Kidney epithelial cell (primary cell): Measurements from ENCODE around the gene MARCHF6. TPM values are rescaled to one million over a fixed set of nuclear protein-coding genes. Genes with fewer than 3 reads are reported as not detected.

Source experiments
- DNase-seq: peaks from one replicate; pipeline ENCODE4 v3.0.0-alpha.2; 2010; ENCODE audit warnings: low read depth
- H3K27me3 ChIP-seq: 2 replicates; pipeline ENCODE4 v1.6.0; 2011; ENCODE audit warnings: low read length; ENCODE audit not compliant: control insufficient read depth, insufficient read depth
- H3K36me3 ChIP-seq: 2 replicates; pipeline ENCODE4 v1.5.1; 2011; ENCODE audit warnings: low read length; ENCODE audit not compliant: control insufficient read depth, insufficient read depth
- H3K4me3 ChIP-seq: 2 replicates; pipeline ENCODE4 v1.5.1; 2011; ENCODE audit warnings: low read depth, mild to moderate bottlenecking, control low read depth, low read length
- CTCF ChIP-seq: IDR thresholded peaks from 2 replicates; pipeline ENCODE4 v1.5.1; 2011; ENCODE audit warnings: mild to moderate bottlenecking, moderate library complexity, low read length, control low read depth, inconsistent platforms; ENCODE audit not compliant: insufficient read depth, poor library complexity, severe bottlenecking
- total RNA-seq: library from RNA; depleted of rRNA; stranded (reverse); fragments of >200 nt; gene quantifications from 2 replicates; pipeline ENCODE4 v1.2.3, GENCODE V29; 2015

The MARCHF6 gene
- total RNA-seq, 1 donor from 2014 or later, result 47.1 TPM

- no peak for DNase-seq
- Histone ChIP-seq H3K27me3 (no peaks in the 10 kb centered on the region), H3K36me3 (no peaks in the 10 kb centered on the region), H3K4me3 (no peak overlapping the region)
- no peak for TF ChIP-seq CTCF
Measured at GRCh38 chr5:10321882-10322281, 31.6 kb upstream of the MARCHF6 start.

- no peak for DNase-seq
- TF ChIP-seq CTCF, result no peak
- Histone ChIP-seq H3K27me3 (no peaks in the 10 kb centered on the region), H3K36me3 (no peaks in the 10 kb centered on the region), H3K4me3 (no peak overlapping the region)
Measured at GRCh38 chr5:10323588-10324488, 29.7 kb upstream of the MARCHF6 start.

- DNase-seq, result no peak
- H3K27me3 ChIP-seq, result no peaks in the 10 kb centered on the region
- H3K36me3 ChIP-seq, result no peaks in the 10 kb centered on the region
- no peak for TF ChIP-seq CTCF
- no peak overlapping the region for H3K4me3 ChIP-seq
Measured at GRCh38 chr5:10324518-10325370, 28.8 kb upstream of the MARCHF6 start.

- DNase-seq, result no peak
- H3K27me3 ChIP-seq, result peaks cover 4% of the 10 kb centered on the region
- no peak overlapping the region for H3K4me3 ChIP-seq
- H3K36me3 ChIP-seq, result no peaks in the 10 kb centered on the region
- TF ChIP-seq CTCF, result no peak
Measured at GRCh38 chr5:10328323-10328722, 25.2 kb upstream of the MARCHF6 start.

GRCh38 chr5:10329446-10329819 is 24.1 kb upstream of the MARCHF6 start:
- no peak for DNase-seq
- Histone ChIP-seq H3K4me3 (no peak overlapping the region), H3K36me3 (no peaks in the 10 kb centered on the region), H3K27me3 (peaks cover 6% of the 10 kb centered on the region)
- no peak for TF ChIP-seq CTCF
